OCI-LY1 (cell line): ENCODE measurements around the gene PGAP1.

Experiments
- EZH2 ChIP-seq: fragments of 200-600 bp; sonication (generic), shearing (Covaris generic); IDR thresholded peaks from 2 replicates; pipeline ENCODE4 v1.8.0; 2017; ENCODE audit warnings: borderline replicate concordance, mixed run types, mild to moderate bottlenecking, antibody characterized with exemption, low read length, moderate library complexity, mixed read lengths
- TF ChIP-seq, protein P1 (sequence below): fragments of 200-600 bp; sonication (generic), shearing (Covaris generic); IDR thresholded peaks from 2 replicates; pipeline ENCODE4 v1.5.1; 2017; ENCODE audit warnings: mild to moderate bottlenecking, antibody characterized with exemption, low read length, moderate library complexity, mixed read lengths

- TF ChIP-seq, protein P1, sequence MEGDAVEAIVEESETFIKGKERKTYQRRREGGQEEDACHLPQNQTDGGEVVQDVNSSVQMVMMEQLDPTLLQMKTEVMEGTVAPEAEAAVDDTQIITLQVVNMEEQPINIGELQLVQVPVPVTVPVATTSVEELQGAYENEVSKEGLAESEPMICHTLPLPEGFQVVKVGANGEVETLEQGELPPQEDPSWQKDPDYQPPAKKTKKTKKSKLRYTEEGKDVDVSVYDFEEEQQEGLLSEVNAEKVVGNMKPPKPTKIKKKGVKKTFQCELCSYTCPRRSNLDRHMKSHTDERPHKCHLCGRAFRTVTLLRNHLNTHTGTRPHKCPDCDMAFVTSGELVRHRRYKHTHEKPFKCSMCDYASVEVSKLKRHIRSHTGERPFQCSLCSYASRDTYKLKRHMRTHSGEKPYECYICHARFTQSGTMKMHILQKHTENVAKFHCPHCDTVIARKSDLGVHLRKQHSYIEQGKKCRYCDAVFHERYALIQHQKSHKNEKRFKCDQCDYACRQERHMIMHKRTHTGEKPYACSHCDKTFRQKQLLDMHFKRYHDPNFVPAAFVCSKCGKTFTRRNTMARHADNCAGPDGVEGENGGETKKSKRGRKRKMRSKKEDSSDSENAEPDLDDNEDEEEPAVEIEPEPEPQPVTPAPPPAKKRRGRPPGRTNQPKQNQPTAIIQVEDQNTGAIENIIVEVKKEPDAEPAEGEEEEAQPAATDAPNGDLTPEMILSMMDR, result no peak
- TF ChIP-seq EZH2, result no peak
Measured at GRCh38 chr2:196914867-196915460, 11.5 kb downstream of the PGAP1 start.
